GM12878 (cell line): ENCODE results near the gene KCTD19. TPM values are rescaled to one million over a fixed set of nuclear protein-coding genes. Genes with fewer than 3 reads are reported as not detected.

Source experiments
- ATAC-seq: fragments of 200-7000 bp; cut with Tn5 transposase; 3 replicates; pipeline ENCODE4 v1.9.1; 2020; ENCODE audit warnings: mild to moderate bottlenecking, moderate library complexity
- BruUV-seq: library from RNA; stranded (reverse); fragments of 400-500 nt; replicated peaks from 2 replicates; lab custom pipeline; 2021; lab: Mats Ljungman, UMichigan
- CTCF ChIA-PET: fragments of 300-600 bp; sonication (Branson Sonifier 250); formaldehyde crosslinking; extraction: SDS; loops from one replicate; lab custom pipeline; 2021; ENCODE audit warnings: inconsistent platforms; lab: Yijun Ruan, JAX
- POLR2A ChIA-PET: fragments of 350-600 bp; formaldehyde crosslinking; extraction: SDS; loops from one replicate; lab custom pipeline; 2021; ENCODE audit warnings: inconsistent platforms; lab: Charles Lee
- RAD21 ChIA-PET: fragments of 300-600 bp; sonication (Branson Sonifier 250); formaldehyde crosslinking; loops from one replicate; lab custom pipeline; 2023; ENCODE audit warnings: antibody characterized with exemption; ENCODE audit not compliant: unreplicated experiment; lab: Charles Lee
- SMC1A ChIA-PET: fragments of 300-600 bp; sonication (Branson Sonifier 250); formaldehyde crosslinking; loops from one replicate; lab custom pipeline; 2023; ENCODE audit not compliant: unreplicated experiment, uncharacterized antibody; lab: Charles Lee
- DNase-seq: peaks from one replicate; pipeline ENCODE4 v3.0.0-alpha.2; 2011; ENCODE audit warnings: low read depth, low spot score
- FAIRE-seq: peaks from 3 replicates; lab custom pipeline; 2011; peaks lifted over from hg19 to GRCh38; lab: Jason Lieb, UNC
- H2AFZ ChIP-seq: 2 replicates; pipeline ENCODE4 v1.6.0; 2011; ENCODE audit warnings: low read depth, low read length, control low read depth; ENCODE audit not compliant: control insufficient read depth
- H3K27ac ChIP-seq: 2 replicates; pipeline ENCODE4 v1.5.1; 2011; ENCODE audit warnings: control low read depth; ENCODE audit not compliant: control insufficient read depth, insufficient read depth
- H3K27me3 ChIP-seq, 2 experiments: replicated peaks in 1 of 2; 2 replicates each; pipeline versions ENCODE4 v1.6.0 to v1.6.1; 2011; ENCODE audit warnings: low read length in 1 of 2; ENCODE audit not compliant: control insufficient read depth in 2 of 2, insufficient read depth in 2 of 2
- H3K36me3 ChIP-seq, 2 experiments: 2 replicates each; pipeline ENCODE4 v1.5.1; 2011; ENCODE audit warnings: low read length in 1 of 2; ENCODE audit not compliant: control insufficient read depth in 2 of 2, insufficient read depth in 2 of 2
- H3K4me1 ChIP-seq: 2 replicates; pipeline ENCODE4 v1.6.1; 2011; ENCODE audit warnings: mild to moderate bottlenecking, low read length, moderate library complexity, mixed read lengths; ENCODE audit not compliant: control insufficient read depth, insufficient read depth
- H3K4me2 ChIP-seq: 2 replicates; pipeline ENCODE4 v1.6.0; 2011; ENCODE audit warnings: control low read depth; ENCODE audit not compliant: control insufficient read depth, insufficient read depth
- H3K4me3 ChIP-seq: fragments of 200-600 bp; sonication (generic); 2 replicates; pipeline ENCODE4 v1.5.1; 2016
- H3K79me2 ChIP-seq: 2 replicates; pipeline ENCODE4 v1.6.0; 2011; ENCODE audit warnings: low read length; ENCODE audit not compliant: control insufficient read depth, insufficient read depth
- H3K9ac ChIP-seq: 2 replicates; pipeline ENCODE4 v1.8.0; 2011; ENCODE audit warnings: low read length, control low read depth, mixed read lengths; ENCODE audit not compliant: control insufficient read depth, insufficient read depth
- H3K9me3 ChIP-seq: replicated peaks from 3 replicates; pipeline ENCODE4 v1.5.1; 2011; ENCODE audit warnings: mild to moderate bottlenecking, low read length; ENCODE audit not compliant: control insufficient read depth, insufficient read depth
- H4K20me1 ChIP-seq: 2 replicates; pipeline ENCODE4 v1.6.0; 2011; ENCODE audit not compliant: control insufficient read depth, insufficient read depth
- BRCA1 ChIP-seq: IDR thresholded peaks from 2 replicates; pipeline ENCODE4 v1.6.1; 2011; ENCODE audit warnings: low read depth, low read length, improper control_type of control experiment
- CBX5 ChIP-seq: sonication (generic); IDR thresholded peaks from 2 replicates; pipeline ENCODE4 v1.6.1; 2016; ENCODE audit warnings: low read depth, moderate library complexity, mild to moderate bottlenecking, inconsistent platforms
- CTCF ChIP-seq, 3 experiments: IDR thresholded peaks in 2 of 3; conservative IDR thresholded peaks in 1 of 3; 2 replicates each; pipeline ENCODE4 v1.5.1; 2011; ENCODE audit warnings: low read depth in 3 of 3, low read length in 3 of 3, mild to moderate bottlenecking in 3 of 3, control low read depth in 2 of 3, moderate library complexity in 2 of 3, inconsistent platforms in 1 of 3, mixed read lengths in 1 of 3; ENCODE audit not compliant: control insufficient read depth in 2 of 3, insufficient read depth in 1 of 3; ENCODE audit errors: extremely low read depth in 1 of 3
- PML ChIP-seq: IDR thresholded peaks from 2 replicates; pipeline ENCODE4 v1.6.1; 2012; ENCODE audit warnings: low read length, inconsistent platforms
- RFX5 ChIP-seq: IDR thresholded peaks from 2 replicates; pipeline ENCODE4 v1.6.1; 2011; ENCODE audit warnings: low read depth, low read length, improper control_type of control experiment
- SIN3A ChIP-seq: IDR thresholded peaks from 2 replicates; pipeline ENCODE4 v1.6.1; 2012; ENCODE audit warnings: low read depth, low read length, improper control_type of control experiment
- SKIL ChIP-seq: fragments of 450-650 bp; IDR thresholded peaks from 2 replicates; pipeline ENCODE4 v1.6.1; 2017; ENCODE audit warnings: mild to moderate bottlenecking, low read depth, inconsistent platforms; ENCODE audit not compliant: poor library complexity, severe bottlenecking
- TCF12 ChIP-seq: IDR thresholded peaks from 2 replicates; pipeline ENCODE4 v1.6.1; 2011; ENCODE audit warnings: low read depth, mild to moderate bottlenecking, low read length
- ZBTB33 ChIP-seq: fragments of 450-650 bp; IDR thresholded peaks from 2 replicates; pipeline ENCODE4 v1.6.1; 2017; ENCODE audit warnings: mild to moderate bottlenecking
- WGBS: methylation state at CpG from one replicate; pipeline ENCODE4 v1.1.6; 2016; ENCODE audit warnings: low lambda C conversion rate; ENCODE audit not compliant: insufficient replicate concordance, insufficient coverage; ENCODE audit errors: missing lambda C conversion rate; 5-methylcytosine and 5-hydroxymethylcytosine counted together
- in situ Hi-C: fragments of 300-500 bp; cut with MboI; formaldehyde crosslinking; loops from 9 replicates; pipeline ENCODE4 v1.14.3; 2018; ENCODE audit warnings: mixed read lengths
- intact Hi-C: fragments of 100-400 bp; cut with micrococcal nuclease; formaldehyde crosslinking; loops from one replicate; pipeline ENCODE4 v1.14.2; 2022; ENCODE audit not compliant: unreplicated experiment
- polyA plus RNA-seq, 11 experiments: library from polyadenylated mRNA; depleted of rRNA in 4 of 11; unstranded in 6 of 11; stranded (reverse) in 5 of 11; fragments of >200 nt; fragmentation: Nextera tagmentation in 4 of 11; fragmentation: Illumina TruSeq in 1 of 11; extraction: Ambion mirVana in 4 of 11; extraction: Trizol in 1 of 11; gene quantifications; 1 replicate in 1 of 11; 2 replicates in 10 of 11; pipeline versions ENCODE4 v1.2.1 to v1.2.3, GENCODE V29; 2011 to 2016; ENCODE audit warnings: inconsistent platforms in 2 of 11, missing spikeins in 2 of 11, low read depth in 1 of 11
- total RNA-seq, 4 experiments: library from RNA; depleted of rRNA in 3 of 4; stranded (reverse); fragments of >200 nt in 3 of 4; fragmentation: Illumina TruSeq in 1 of 4; extraction: Trizol in 1 of 4; gene quantifications; 2 replicates each; pipeline versions ENCODE4 v1.2.1 to v1.2.3, GENCODE V29; 2013 to 2021

The KCTD19 gene
- total and polyA plus RNA-seq, 10 of the 15 experiments (the other 5 are each of a cell fraction or from before 2014, with no cell fraction given): 1.6 to 8.9 (median 3.9) TPM

- Histone ChIP-seq H3K4me1 (no peaks in the 10 kb centered on the region), H3K27ac (no peak overlapping the region), H3K4me2 (no peak overlapping the region), H3K9me3 (no peaks in the 10 kb centered on the region), H3K4me3 (no peak overlapping the region), H2AFZ (no peak overlapping the region), H3K27me3 (peaks cover 0 to 2% of the 10 kb centered on the region in 2 experiments; a peak in 1 of 4 replicates), H4K20me1 (no peaks in the 10 kb centered on the region), H3K9ac (no peak overlapping the region), H3K36me3 (no peaks in the 10 kb centered on the region), H3K79me2 (no peaks in the 10 kb centered on the region)
- no TSS peak for BruUV-seq
- SMC1A ChIA-PET: no interaction called here
- no peak for DNase-seq
- CTCF ChIA-PET: no interaction called here
- ATAC-seq: no peak
- 21% methylated on average over 11 of the region's 11 CpGs for WGBS
- in situ Hi-C loops (no loop called here), intact Hi-C loops (no loop called here)
- no peak for TF ChIP-seq SIN3A
- no peak for TF ChIP-seq RFX5
- RAD21 ChIA-PET: no interaction called here
- POLR2A ChIA-PET: no interaction called here
- no peak for FAIRE-seq
Measured at GRCh38 chr16:67301080-67301782, 25.3 kb downstream of the KCTD19 start.

- POLR2A ChIA-PET: no interaction called here
- Histone ChIP-seq H3K4me2 (no peak overlapping the region), H3K4me1 (no peaks in the 10 kb centered on the region), H3K9me3 (no peaks in the 10 kb centered on the region), H3K27me3 (peaks cover 0 to 2% of the 10 kb centered on the region in 2 experiments; a peak in 1 of 4 replicates), H3K36me3 (no peaks in the 10 kb centered on the region), H3K27ac (no peak overlapping the region), H3K4me3 (no peak overlapping the region), H2AFZ (no peak overlapping the region), H3K79me2 (no peaks in the 10 kb centered on the region), H3K9ac (no peak overlapping the region), H4K20me1 (no peaks in the 10 kb centered on the region)
- DNase-seq: no peak
- no TSS peak for BruUV-seq
- SMC1A ChIA-PET: no interaction called here
- RAD21 ChIA-PET: no interaction called here
- in situ Hi-C loops: no loop called here
- no peak for FAIRE-seq
- WGBS: 50% methylated on average over 15 of the region's 15 CpGs
- CTCF ChIA-PET: interaction anchor here (1.0 kb wide), 1 partner anchor 34 kb away, joined by 4 read pairs; no protein-coding TSS in a partner anchor
- intact Hi-C loops: no loop called here
- no peak for ATAC-seq
- no peak for TF ChIP-seq BRCA1
- TF ChIP-seq SKIL: no peak
- TF ChIP-seq PML: no peak
- TF ChIP-seq CTCF (IDR thresholded peaks at IDR 0.05 in 2 of 3, conservative IDR thresholded peaks at IDR 0.05 in 1 of 3; ENCODE audit: control insufficient read depth in 2 of 3, extremely low read depth in 1 of 3, insufficient read depth in 1 of 3, low read depth in 3 of 3, low read length in 3 of 3): no peak
- no peak for TF ChIP-seq ZBTB33
- no peak for TF ChIP-seq CBX5
- no peak for TF ChIP-seq RFX5
- TF ChIP-seq TCF12: no peak
Measured at GRCh38 chr16:67299269-67299668, 27.3 kb downstream of the KCTD19 start.
